ENCODE data around the gene CRYZL1.

- TF ChIP-seq REST (IDR thresholded peaks at IDR 0.05; ENCODE audit: low read depth) (no peak), TEAD4 (IDR thresholded peaks at IDR 0.05) (no peak), RAD21 (IDR thresholded peaks at IDR 0.05; ENCODE audit: low read depth) (no peak), EP300 (IDR thresholded peaks at IDR 0.05; ENCODE audit: borderline replicate concordance) (no peak), TCF12 (IDR thresholded peaks at IDR 0.05; ENCODE audit: low read depth) (no peak)
Measured at GRCh38 chr21:33551664-33552063, 89.9 kb downstream of the CRYZL1 start.

Measured in Ishikawa (cell line).